GM12873 (cell line): Measurements from ENCODE around the gene AGK.

ENCODE experiments used
- CTCF ChIP-seq: IDR thresholded peaks from 2 replicates; pipeline ENCODE4 v1.5.1; 2012; ENCODE audit warnings: low read depth, mild to moderate bottlenecking, moderate library complexity, low read length, control low read depth; ENCODE audit not compliant: insufficient read depth; ENCODE audit errors: missing control alignments

AGK gene

DNA sequence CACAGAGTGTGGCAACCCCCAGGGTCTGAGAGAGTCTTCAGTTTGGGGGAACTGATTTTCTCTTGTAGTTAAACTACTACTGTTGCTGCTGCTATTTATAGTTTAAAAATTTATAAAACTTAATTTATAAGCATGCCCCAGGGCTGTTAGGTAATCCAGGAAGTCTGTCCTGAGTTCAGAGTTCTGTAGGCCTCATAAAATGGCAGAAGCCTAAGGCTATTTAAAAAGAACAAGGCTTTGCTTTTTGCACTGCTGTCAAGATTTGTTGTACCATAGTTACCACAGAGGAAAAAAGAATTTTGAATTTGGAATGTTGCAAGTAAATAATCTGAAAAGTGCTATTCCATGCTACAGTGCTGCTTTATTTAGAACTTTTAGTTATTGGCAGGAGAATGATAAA lies 66.1 kb downstream of the AGK start:
- TF ChIP-seq CTCF, result no peak

DNA sequence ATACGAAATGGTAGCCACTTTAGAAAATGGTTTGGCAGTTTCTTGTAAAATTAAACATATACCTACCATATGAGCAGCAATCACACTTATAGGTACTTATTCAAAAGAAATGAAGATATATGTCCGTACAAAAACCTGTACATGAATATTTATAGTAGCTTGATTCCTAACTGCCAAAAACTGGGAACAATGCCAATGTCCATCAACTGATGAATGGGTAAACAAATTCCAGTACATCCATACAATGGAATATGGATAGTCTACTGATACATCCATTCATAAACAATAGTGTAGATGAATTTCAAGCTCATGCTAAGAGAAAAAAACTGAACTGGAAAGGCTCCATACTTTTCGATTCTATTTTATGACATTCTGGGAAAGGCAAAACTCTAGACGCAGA lies 68.5 kb downstream of the AGK start:
- no peak for TF ChIP-seq CTCF

DNA sequence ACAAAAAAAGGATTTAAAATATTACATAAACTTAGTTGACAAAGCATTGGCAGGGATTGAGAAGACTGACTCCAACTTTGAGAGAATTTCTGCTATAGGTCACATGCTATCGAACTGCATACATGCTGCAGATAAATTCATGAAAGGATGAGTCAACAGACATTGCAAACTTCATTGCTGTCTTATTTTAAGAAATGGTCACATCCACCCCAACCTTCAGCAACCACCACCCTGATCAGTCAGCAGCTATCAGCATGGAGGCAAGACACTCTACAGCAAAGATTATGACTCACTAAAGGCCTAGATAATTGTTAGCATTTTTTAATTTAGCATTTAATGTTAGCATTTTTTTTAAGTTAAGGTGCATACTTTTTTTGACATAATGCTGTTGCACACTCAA lies 73.6 kb downstream of the AGK start:
- TF ChIP-seq CTCF, result no peak

GRCh38 chr7:141630621-141631020 lies 79.4 kb downstream of the AGK start:
- no peak for TF ChIP-seq CTCF

DNA sequence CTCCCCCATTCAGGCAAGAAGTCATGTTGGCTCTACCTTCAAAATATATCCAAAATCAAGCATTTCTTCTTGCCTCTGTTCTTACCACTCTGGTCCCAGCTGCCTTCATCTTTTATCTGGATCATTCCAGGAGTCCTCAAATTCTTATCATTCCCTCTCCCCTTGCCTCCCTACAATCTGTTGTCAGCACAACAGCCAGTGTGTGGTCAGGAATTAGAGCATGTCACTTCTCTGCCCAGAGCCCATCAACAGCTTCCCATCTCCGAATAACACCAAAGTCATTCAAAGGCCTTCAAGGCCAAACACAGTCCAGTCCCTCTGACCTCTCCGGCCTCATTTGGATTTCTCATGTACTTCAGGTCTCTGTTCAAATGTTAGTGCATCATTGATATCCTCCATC lies 80.3 kb downstream of the AGK start:
- no peak for TF ChIP-seq CTCF

GRCh38 chr7:141634065-141634464 lies 82.9 kb downstream of the AGK start:
- TF ChIP-seq CTCF, result no peak

DNA sequence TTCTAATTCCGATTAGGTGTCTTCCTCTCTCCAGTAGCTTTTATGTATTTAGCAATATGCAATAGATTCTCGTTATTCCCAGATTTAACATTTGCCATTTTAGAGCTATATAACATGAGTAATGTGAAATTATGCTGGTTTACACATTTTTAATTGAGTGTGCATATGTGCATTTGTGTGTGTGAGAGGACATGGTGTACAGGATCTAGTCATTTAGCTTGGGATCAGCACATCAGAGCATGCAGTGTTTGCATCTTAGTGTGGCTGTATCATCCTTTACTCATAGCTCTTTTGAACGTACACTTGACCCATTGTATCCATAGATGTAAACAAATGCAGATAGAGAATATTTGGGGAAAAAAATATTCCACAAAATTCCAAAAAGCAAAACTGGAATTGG lies 84.8 kb downstream of the AGK start:
- TF ChIP-seq CTCF, result no peak
